Psoas muscle (tissue), 8 donors: ENCODE data around the gene TSPYL1. TPM values are rescaled to one million over a fixed set of nuclear protein-coding genes. Genes with fewer than 3 reads are reported as not detected.

Experiments
- ATAC-seq, 4 donors: fragments of 200-7000 bp; cut with Tn5 transposase; one replicate each; pipeline ENCODE4 v1.9.1; 2020; ENCODE audit warnings: moderate library complexity in 3 of 4, mild to moderate bottlenecking in 2 of 4
- DNase-seq, 2 donors: peaks; one replicate each; pipeline ENCODE4 v3.0.0-alpha.2; 2020
- H3K27ac ChIP-seq: fragments of 200-600 bp; one replicate; pipeline ENCODE4 v1.8.0; 2022
- H3K27me3 ChIP-seq, 3 donors: fragments of 200-600 bp in 1 of 3; one replicate each; pipeline versions ENCODE4 v1.6.1 to v1.8.0; 2013 to 2022; ENCODE audit warnings: low read length in 2 of 3, mild to moderate bottlenecking in 2 of 3, moderate library complexity in 1 of 3; ENCODE audit not compliant: insufficient read depth in 3 of 3
- H3K36me3 ChIP-seq, 2 donors: fragments of 200-600 bp in 1 of 2; one replicate each; pipeline versions ENCODE4 v1.6.1 to v1.8.0; 2013 to 2022; ENCODE audit warnings: low read depth in 1 of 2, mild to moderate bottlenecking in 1 of 2, moderate library complexity in 1 of 2; ENCODE audit not compliant: insufficient read depth in 1 of 2
- H3K4me1 ChIP-seq: fragments of 200-600 bp; one replicate; pipeline ENCODE4 v1.8.0; 2022
- H3K4me3 ChIP-seq: fragments of 200-600 bp; one replicate; pipeline ENCODE4 v1.8.0; 2022; ENCODE audit warnings: mild to moderate bottlenecking
- H3K9me3 ChIP-seq: fragments of 200-600 bp; one replicate; pipeline ENCODE4 v1.8.0; 2022
- CTCF ChIP-seq: fragments of 200-600 bp; IDR thresholded peaks from one replicate; pipeline ENCODE4 v1.8.0; 2022; ENCODE audit warnings: antibody characterized with exemption
- WGBS, 3 donors: extraction: QIAGEN DNeasy Blood & Tissue Kit; methylation state at CpG; one replicate each; pipeline versions ENCODE4 v1.1.6 to v1.1.7; 2013; 5-methylcytosine and 5-hydroxymethylcytosine counted together
- intact Hi-C, 2 donors: fragments of 100-400 bp; cut with DNase I; formaldehyde crosslinking; loops; one replicate each; pipeline versions ENCODE4 v1.11.0 to v1.14.2; 2022
- polyA plus RNA-seq, 3 donors: library from polyadenylated mRNA; stranded (reverse); fragments of 200-250 nt; gene quantifications; one replicate each; pipeline ENCODE4 v1.2.3, GENCODE V29; 2013
- total RNA-seq, 4 donors: library from RNA; stranded (reverse); fragmentation: NEBNext Ultra II Directional in 2 of 4; extraction: Animal tissue kit (Norgen Biotek cat#: 25700) in 2 of 4; gene quantifications; one replicate each; pipeline versions ENCODE4 v1.2.1 to v1.2.4, GENCODE V29; 2021 to 2023
- donor health status: healthy with polysubstance abuse.
- donor health status: DM: no; HTN: no; CAD: no; lungs with moderate emphysema.
- donor health status: Bipolar disorder and iron deficiency.
- donor health status: healthy.
- donor health status: DM: yes; HTN: yes; CAD: no.
- donor health status: DM: no; HTN: no; CAD: no.
- donor health status: DM: no; HTN: no; CAD: no.
- donor health status: DM: yes; HTN: yes; CAD: no.

TSPYL1 gene
- total and polyA plus RNA-seq, 7 donors: 20.5 to 174 (median 96.3) TPM

- Histone ChIP-seq H3K27ac (no peak overlapping the region), H3K4me1 (peaks cover 17% of the 10 kb centered on the region), H3K9me3 (no peaks in the 10 kb centered on the region), H3K36me3 (peaks cover 0 to 13% of the 10 kb centered on the region in 2 donors), H3K4me3 (no peak overlapping the region), H3K27me3 (no peaks in the 10 kb centered on the region)
- intact Hi-C loops: no loop called here
- no peak for TF ChIP-seq CTCF
- no peak for DNase-seq
- 66 to 75% (median 69%) methylated on average over 4 of the region's 4 CpGs for WGBS, 3 donors
- ATAC-seq: no peak
Measured at GRCh38 chr6:116265041-116265829, 14.5 kb downstream of the TSPYL1 start.

GRCh38 chr6:116263353-116263752, 16.4 kb downstream of the TSPYL1 start:
- DNase-seq: no peak

GRCh38 chr6:116258520-116258919, 21.2 kb downstream of the TSPYL1 start:
- no peaks in the 10 kb centered on the region for H3K9me3 ChIP-seq
- H3K4me1 ChIP-seq: peaks cover 11% of the 10 kb centered on the region
- H3K36me3 ChIP-seq: peaks cover 0 to 6% of the 10 kb centered on the region in 2 donors
- intact Hi-C loops: no loop called here
- no peak for TF ChIP-seq CTCF
- no peak overlapping the region for H3K4me3 ChIP-seq
- DNase-seq (no peak), ATAC-seq (no peak)
- H3K27me3 ChIP-seq: no peaks in the 10 kb centered on the region
- 87 to 93% (median 92%) methylated on average over 18 of the region's 18 CpGs for WGBS, 3 donors
- H3K27ac ChIP-seq: no peak overlapping the region

More at GRCh38 chr6:116263353-116263752, 16.4 kb downstream of the TSPYL1 start:
- intact Hi-C loops: no loop called here
- no peak overlapping the region for H3K4me3 ChIP-seq
- H3K36me3 ChIP-seq: peaks cover 0 to 20% of the 10 kb centered on the region in 2 donors
- 97 to 100% (median 98%) methylated on average over 1 of the region's 1 CpG for WGBS, 3 donors
- no peak overlapping the region for H3K27ac ChIP-seq
- no peak for TF ChIP-seq CTCF
- no peaks in the 10 kb centered on the region for H3K9me3 ChIP-seq
- no peak for ATAC-seq
- H3K27me3 ChIP-seq: no peaks in the 10 kb centered on the region
- H3K4me1 ChIP-seq: no peaks in the 10 kb centered on the region

- peaks cover 0 to 6% of the 10 kb centered on the region in 2 donors for H3K36me3 ChIP-seq
- no peaks in the 10 kb centered on the region for H3K27me3 ChIP-seq
- DNase-seq (no peak), ATAC-seq (no peak)
- no peak for TF ChIP-seq CTCF
- no peak overlapping the region for H3K27ac ChIP-seq
- intact Hi-C loops: no loop called here
- WGBS, 3 donors: 88 to 96% (median 92%) methylated on average over 1 of the region's 1 CpG
- H3K4me1 ChIP-seq: peaks cover 15% of the 10 kb centered on the region
- H3K4me3 ChIP-seq: no peak overlapping the region
- H3K9me3 ChIP-seq: no peaks in the 10 kb centered on the region
Measured at GRCh38 chr6:116256694-116257093, 23.0 kb downstream of the TSPYL1 start.
